ENCODE results near the gene IKZF3. TPM values are rescaled to one million over a fixed set of nuclear protein-coding genes. Genes with fewer than 3 reads are reported as not detected.

The IKZF3 gene
- polyA plus RNA-seq, 1 of the 3 experiments (the other 2 are of a cell fraction) = not detected

DNA sequence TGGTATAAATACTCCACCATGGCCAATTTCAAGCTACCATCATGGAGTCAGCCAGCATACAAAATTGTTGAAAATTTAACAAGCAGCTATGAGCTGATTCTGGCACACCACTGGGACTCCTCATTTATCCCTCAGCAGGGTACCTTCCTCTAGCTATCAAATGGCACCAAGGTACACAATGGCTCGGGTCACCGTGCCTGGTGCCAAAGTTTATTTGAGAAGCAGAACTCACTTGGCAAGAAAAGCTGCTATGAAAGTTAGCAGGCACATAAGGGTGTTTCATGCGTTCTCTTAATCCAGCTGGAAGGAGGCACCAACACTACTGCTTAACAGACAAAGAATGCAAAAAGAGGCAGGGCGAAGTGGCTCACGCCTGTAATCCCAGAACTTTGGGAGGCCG, 51.6 kb downstream of the IKZF3 start (continued):
- TF ChIP-seq, protein P1, sequence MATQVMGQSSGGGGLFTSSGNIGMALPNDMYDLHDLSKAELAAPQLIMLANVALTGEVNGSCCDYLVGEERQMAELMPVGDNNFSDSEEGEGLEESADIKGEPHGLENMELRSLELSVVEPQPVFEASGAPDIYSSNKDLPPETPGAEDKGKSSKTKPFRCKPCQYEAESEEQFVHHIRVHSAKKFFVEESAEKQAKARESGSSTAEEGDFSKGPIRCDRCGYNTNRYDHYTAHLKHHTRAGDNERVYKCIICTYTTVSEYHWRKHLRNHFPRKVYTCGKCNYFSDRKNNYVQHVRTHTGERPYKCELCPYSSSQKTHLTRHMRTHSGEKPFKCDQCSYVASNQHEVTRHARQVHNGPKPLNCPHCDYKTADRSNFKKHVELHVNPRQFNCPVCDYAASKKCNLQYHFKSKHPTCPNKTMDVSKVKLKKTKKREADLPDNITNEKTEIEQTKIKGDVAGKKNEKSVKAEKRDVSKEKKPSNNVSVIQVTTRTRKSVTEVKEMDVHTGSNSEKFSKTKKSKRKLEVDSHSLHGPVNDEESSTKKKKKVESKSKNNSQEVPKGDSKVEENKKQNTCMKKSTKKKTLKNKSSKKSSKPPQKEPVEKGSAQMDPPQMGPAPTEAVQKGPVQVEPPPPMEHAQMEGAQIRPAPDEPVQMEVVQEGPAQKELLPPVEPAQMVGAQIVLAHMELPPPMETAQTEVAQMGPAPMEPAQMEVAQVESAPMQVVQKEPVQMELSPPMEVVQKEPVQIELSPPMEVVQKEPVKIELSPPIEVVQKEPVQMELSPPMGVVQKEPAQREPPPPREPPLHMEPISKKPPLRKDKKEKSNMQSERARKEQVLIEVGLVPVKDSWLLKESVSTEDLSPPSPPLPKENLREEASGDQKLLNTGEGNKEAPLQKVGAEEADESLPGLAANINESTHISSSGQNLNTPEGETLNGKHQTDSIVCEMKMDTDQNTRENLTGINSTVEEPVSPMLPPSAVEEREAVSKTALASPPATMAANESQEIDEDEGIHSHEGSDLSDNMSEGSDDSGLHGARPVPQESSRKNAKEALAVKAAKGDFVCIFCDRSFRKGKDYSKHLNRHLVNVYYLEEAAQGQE (IDR thresholded peaks at IDR 0.05; ENCODE audit: low read depth, low read length) = no peak
- TF ChIP-seq GABPA (IDR thresholded peaks at IDR 0.05; ENCODE audit: low read depth) (no peak), RXRA (IDR thresholded peaks at IDR 0.05; ENCODE audit: borderline replicate concordance, low read depth) (no peak), TCF12 (IDR thresholded peaks at IDR 0.05) (no peak), MXI1 (IDR thresholded peaks at IDR 0.05; ENCODE audit: low read depth, low read length) (no peak), RFX5 (IDR thresholded peaks at IDR 0.05; ENCODE audit: low read length) (no peak), MEF2A (IDR thresholded peaks at IDR 0.05; ENCODE audit: borderline replicate concordance, low read depth) (no peak), FOXM1 (IDR thresholded peaks at IDR 0.05; ENCODE audit: low read depth) (no peak)

DNA sequence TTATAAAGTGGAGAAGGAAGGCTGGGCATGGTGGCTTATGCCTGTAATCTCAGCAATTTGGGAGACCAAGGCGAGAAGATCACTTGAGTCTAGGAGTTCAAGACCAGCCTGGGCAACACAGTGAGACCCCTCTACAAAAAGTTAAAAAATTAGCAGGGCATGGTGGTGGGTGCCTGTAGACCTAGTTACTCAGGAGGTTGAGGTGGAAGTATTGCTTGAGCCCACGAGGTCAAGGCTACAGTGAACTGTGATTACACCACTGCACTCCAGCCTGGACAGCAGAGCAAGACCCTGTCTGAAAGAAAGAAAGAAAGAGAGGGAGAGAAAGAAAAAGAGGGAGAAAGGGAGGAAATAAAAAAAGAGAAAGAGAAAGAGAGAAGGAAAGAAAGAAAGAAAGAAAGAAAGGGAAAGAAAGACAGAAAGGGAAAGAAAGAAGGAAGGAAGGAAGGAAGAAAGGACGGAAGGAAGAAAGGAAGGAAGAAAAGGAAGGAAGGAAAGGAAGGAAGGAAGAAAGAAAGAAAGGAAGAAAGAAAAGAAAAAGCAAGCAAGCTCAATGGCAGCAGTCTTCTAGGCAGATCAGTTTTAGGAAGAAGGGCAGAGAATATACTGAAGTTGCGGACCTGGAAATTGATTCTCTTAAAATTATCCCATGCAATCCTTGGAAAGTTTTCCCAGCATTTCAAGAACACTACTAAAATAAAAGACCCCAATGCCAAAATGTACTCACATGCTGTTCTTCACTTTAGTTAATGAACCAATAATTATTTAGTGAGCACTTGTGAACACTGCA, 53.0 kb downstream of the IKZF3 start:
- Histone ChIP-seq H3K9me3 (no peaks in the 10 kb centered on the region), H3K27ac (ENCODE audit: low read depth in 2 of 2, low read length in 1 of 2) (no peak overlapping the region), H3K4me2 (no peak overlapping the region), H3K4me3 (ENCODE audit: low read depth in 2 of 2, low read length in 1 of 2) (no peak overlapping the region), H2AFZ (ENCODE audit: low read depth) (no peak overlapping the region), H3K79me2 (ENCODE audit: insufficient read depth) (no peaks in the 10 kb centered on the region), H3K27me3 (ENCODE audit: insufficient read depth) (peaks cover 66% of the 10 kb centered on the region), H3K36me3 (replicated peaks in 1 of 2; ENCODE audit: control insufficient read depth in 1 of 2, insufficient read depth in 2 of 2, low read length in 1 of 2) (no peaks in the 10 kb centered on the region), H4K20me1 (ENCODE audit: insufficient read depth) (no peaks in the 10 kb centered on the region), H3K9ac (no peak overlapping the region), H3K4me1 (ENCODE audit: control insufficient read depth in 1 of 2, insufficient read depth in 2 of 2, low read depth in 1 of 2, low read length in 1 of 2) (no peaks in the 10 kb centered on the region), H3K9me2 (no peaks in the 10 kb centered on the region), H3F3A (replicated peaks; ENCODE audit: insufficient read depth) (no peaks in the 10 kb centered on the region)
- CTCF ChIA-PET = no interaction called here
- DNase-seq = no peak
- 15% methylated on average over 4 of the region's 4 CpGs for WGBS (ENCODE audit: low lambda C conversion rate)
- POLR2A ChIA-PET = no interaction called here
- no peak for TF ChIP-seq TEAD4 (IDR thresholded peaks at IDR 0.05; ENCODE audit: borderline replicate concordance, insufficient read depth)
- no peak for TF ChIP-seq EZH2phosphoT487 (IDR thresholded peaks at IDR 0.05; ENCODE audit: borderline replicate concordance, low read depth)
- TF ChIP-seq GABPA (IDR thresholded peaks at IDR 0.05; ENCODE audit: low read depth) = no peak
- TF ChIP-seq, protein P2, sequence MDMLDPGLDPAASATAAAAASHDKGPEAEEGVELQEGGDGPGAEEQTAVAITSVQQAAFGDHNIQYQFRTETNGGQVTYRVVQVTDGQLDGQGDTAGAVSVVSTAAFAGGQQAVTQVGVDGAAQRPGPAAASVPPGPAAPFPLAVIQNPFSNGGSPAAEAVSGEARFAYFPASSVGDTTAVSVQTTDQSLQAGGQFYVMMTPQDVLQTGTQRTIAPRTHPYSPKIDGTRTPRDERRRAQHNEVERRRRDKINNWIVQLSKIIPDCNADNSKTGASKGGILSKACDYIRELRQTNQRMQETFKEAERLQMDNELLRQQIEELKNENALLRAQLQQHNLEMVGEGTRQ (IDR thresholded peaks at IDR 0.05; ENCODE audit: borderline replicate concordance, low read depth, low read length) = no peak
- TF ChIP-seq TCF12 (IDR thresholded peaks at IDR 0.05) = no peak
- TF ChIP-seq, protein P3, sequence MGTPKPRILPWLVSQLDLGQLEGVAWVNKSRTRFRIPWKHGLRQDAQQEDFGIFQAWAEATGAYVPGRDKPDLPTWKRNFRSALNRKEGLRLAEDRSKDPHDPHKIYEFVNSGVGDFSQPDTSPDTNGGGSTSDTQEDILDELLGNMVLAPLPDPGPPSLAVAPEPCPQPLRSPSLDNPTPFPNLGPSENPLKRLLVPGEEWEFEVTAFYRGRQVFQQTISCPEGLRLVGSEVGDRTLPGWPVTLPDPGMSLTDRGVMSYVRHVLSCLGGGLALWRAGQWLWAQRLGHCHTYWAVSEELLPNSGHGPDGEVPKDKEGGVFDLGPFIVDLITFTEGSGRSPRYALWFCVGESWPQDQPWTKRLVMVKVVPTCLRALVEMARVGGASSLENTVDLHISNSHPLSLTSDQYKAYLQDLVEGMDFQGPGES (IDR thresholded peaks at IDR 0.05; ENCODE audit: low read depth, low read length) = no peak
- TF ChIP-seq YY1 (IDR thresholded peaks at IDR 0.05; ENCODE audit: low read depth) = no peak
- TF ChIP-seq, protein P1 (IDR thresholded peaks at IDR 0.05; ENCODE audit: low read depth, low read length) = no peak
- TF ChIP-seq, protein P4, sequence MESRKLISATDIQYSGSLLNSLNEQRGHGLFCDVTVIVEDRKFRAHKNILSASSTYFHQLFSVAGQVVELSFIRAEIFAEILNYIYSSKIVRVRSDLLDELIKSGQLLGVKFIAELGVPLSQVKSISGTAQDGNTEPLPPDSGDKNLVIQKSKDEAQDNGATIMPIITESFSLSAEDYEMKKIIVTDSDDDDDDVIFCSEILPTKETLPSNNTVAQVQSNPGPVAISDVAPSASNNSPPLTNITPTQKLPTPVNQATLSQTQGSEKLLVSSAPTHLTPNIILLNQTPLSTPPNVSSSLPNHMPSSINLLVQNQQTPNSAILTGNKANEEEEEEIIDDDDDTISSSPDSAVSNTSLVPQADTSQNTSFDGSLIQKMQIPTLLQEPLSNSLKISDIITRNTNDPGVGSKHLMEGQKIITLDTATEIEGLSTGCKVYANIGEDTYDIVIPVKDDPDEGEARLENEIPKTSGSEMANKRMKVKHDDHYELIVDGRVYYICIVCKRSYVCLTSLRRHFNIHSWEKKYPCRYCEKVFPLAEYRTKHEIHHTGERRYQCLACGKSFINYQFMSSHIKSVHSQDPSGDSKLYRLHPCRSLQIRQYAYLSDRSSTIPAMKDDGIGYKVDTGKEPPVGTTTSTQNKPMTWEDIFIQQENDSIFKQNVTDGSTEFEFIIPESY (IDR thresholded peaks at IDR 0.05; ENCODE audit: borderline replicate concordance, low read depth) = no peak
- no peak for TF ChIP-seq JUND (IDR thresholded peaks at IDR 0.05)
- no peak for TF ChIP-seq CHD2 (IDR thresholded peaks at IDR 0.05; ENCODE audit: low read length, partially characterized antibody)
- TF ChIP-seq, protein P5, sequence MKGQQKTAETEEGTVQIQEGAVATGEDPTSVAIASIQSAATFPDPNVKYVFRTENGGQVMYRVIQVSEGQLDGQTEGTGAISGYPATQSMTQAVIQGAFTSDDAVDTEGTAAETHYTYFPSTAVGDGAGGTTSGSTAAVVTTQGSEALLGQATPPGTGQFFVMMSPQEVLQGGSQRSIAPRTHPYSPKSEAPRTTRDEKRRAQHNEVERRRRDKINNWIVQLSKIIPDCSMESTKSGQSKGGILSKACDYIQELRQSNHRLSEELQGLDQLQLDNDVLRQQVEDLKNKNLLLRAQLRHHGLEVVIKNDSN (IDR thresholded peaks at IDR 0.05; ENCODE audit: borderline replicate concordance, low read depth) = no peak
- no peak for TF ChIP-seq GATA2 (CRISPR knock-in tag; IDR thresholded peaks at IDR 0.05)

Data from SK-N-SH (cell line).